H1 (cell line): ENCODE data around the gene MLF2. TPM values are rescaled to one million over a fixed set of nuclear protein-coding genes. Genes with fewer than 3 reads are reported as not detected.
"Not testable (repeated sequence)": the region's sequence is repeated elsewhere in the genome, so short reads cannot be mapped to it uniquely, and the experiment has no call there.

ENCODE experiments used
- CTCF ChIA-PET: fragments of 300-600 bp; sonication (Branson Sonifier 250); formaldehyde crosslinking; loops from one replicate; lab custom pipeline; 2021; ENCODE audit not compliant: partially characterized antibody; lab: Charles Lee
- POLR2A ChIA-PET: fragments of 300-600 bp; sonication (Branson Sonifier 250); formaldehyde crosslinking; loops from one replicate; lab custom pipeline; 2021; ENCODE audit warnings: inconsistent platforms; ENCODE audit not compliant: partially characterized antibody; lab: Charles Lee
- DNase-seq, 2 experiments: peaks; one replicate each; pipeline versions ENCODE4 v3.0.0 to v3.0.0-alpha.2; 2010 to 2022; ENCODE audit warnings: low spot score in 2 of 2, low read depth in 1 of 2, mixed read lengths in 1 of 2
- FAIRE-seq: peaks from 2 replicates; lab custom pipeline; 2011; peaks lifted over from hg19 to GRCh38; lab: Jason Lieb, UNC
- H2AFZ ChIP-seq: 2 replicates; pipeline ENCODE4 v1.8.1; 2012; ENCODE audit warnings: low read length, inconsistent platforms
- H2AK5ac ChIP-seq: 2 replicates; pipeline ENCODE4 v1.6.1; 2013; ENCODE audit warnings: low read depth, low read length
- H2BK120ac ChIP-seq: replicated peaks from 2 replicates; pipeline ENCODE3; 2013; ENCODE audit warnings: low read depth, low read length, inconsistent platforms
- H2BK12ac ChIP-seq: 2 replicates; pipeline ENCODE4 v1.6.1; 2013; ENCODE audit warnings: low read depth, low read length
- H2BK15ac ChIP-seq: 2 replicates; pipeline ENCODE4 v1.6.1; 2013; ENCODE audit warnings: low read length
- H2BK20ac ChIP-seq: 2 replicates; pipeline ENCODE4 v1.6.1; 2013; ENCODE audit warnings: low read length
- H2BK5ac ChIP-seq: 2 replicates; pipeline ENCODE4 v1.6.1; 2013; ENCODE audit warnings: low read depth, low read length
- H3K14ac ChIP-seq: 2 replicates; pipeline ENCODE4 v1.6.1; 2013; ENCODE audit warnings: inconsistent platforms; ENCODE audit not compliant: insufficient read length
- H3K18ac ChIP-seq: 2 replicates; pipeline ENCODE4 v1.6.1; 2013; ENCODE audit warnings: low read length; ENCODE audit errors: extremely low read depth
- H3K23ac ChIP-seq: 2 replicates; pipeline ENCODE4 v1.6.1; 2013; ENCODE audit warnings: inconsistent platforms; ENCODE audit not compliant: insufficient read length
- H3K23me2 ChIP-seq: 2 replicates; pipeline ENCODE4 v1.6.1; 2013; ENCODE audit warnings: low read depth, low read length
- H3K27ac ChIP-seq: 2 replicates; pipeline ENCODE4 v1.6.1; 2011; ENCODE audit warnings: low read depth, low read length, inconsistent platforms
- H3K27me3 ChIP-seq, 4 experiments: replicated peaks in 1 of 4; 1 replicate in 1 of 4; 2 replicates in 3 of 4; pipeline versions ENCODE4 v1.6.1 to v1.8.1; 2011 to 2013; ENCODE audit warnings: low read length in 3 of 4, mild to moderate bottlenecking in 3 of 4, inconsistent platforms in 2 of 4, mixed read lengths in 2 of 4, moderate library complexity in 1 of 4; ENCODE audit not compliant: control insufficient read depth in 3 of 4, insufficient read depth in 3 of 4; ENCODE audit errors: extremely low read depth in 1 of 4
- H3K36me3 ChIP-seq, 4 experiments: 2 replicates each; pipeline versions ENCODE4 v1.6.1 to v1.8.1; 2011 to 2013; ENCODE audit warnings: mild to moderate bottlenecking in 4 of 4, low read length in 3 of 4, moderate library complexity in 2 of 4, control low read depth in 1 of 4, inconsistent platforms in 1 of 4; ENCODE audit not compliant: insufficient read depth in 4 of 4, control insufficient read depth in 2 of 4
- H3K4ac ChIP-seq: replicated peaks from 2 replicates; pipeline ENCODE3; 2013; ENCODE audit warnings: low read length, low read depth, mixed read lengths, inconsistent platforms; ENCODE audit not compliant: insufficient read length
- H3K4me1 ChIP-seq, 4 experiments: replicated peaks in 1 of 4; 1 replicate in 1 of 4; 2 replicates in 3 of 4; pipeline versions ENCODE4 v1.6.1 to v1.8.1; 2011 to 2013; ENCODE audit warnings: low read length in 3 of 4, inconsistent platforms in 2 of 4, mixed read lengths in 1 of 4; ENCODE audit not compliant: insufficient read depth in 4 of 4, control insufficient read depth in 3 of 4
- H3K4me2 ChIP-seq, 2 experiments: 2 replicates each; pipeline versions ENCODE4 v1.6.1 to v1.8.1; 2011 to 2013; ENCODE audit warnings: low read depth in 2 of 2, low read length in 2 of 2, control low read depth in 1 of 2, inconsistent platforms in 1 of 2, mild to moderate bottlenecking in 1 of 2; ENCODE audit not compliant: insufficient read depth in 1 of 2
- H3K4me3 ChIP-seq, 4 experiments: fragments of 200-600, 300-600 bp in 1 of 4; sonication (generic), shearing (Covaris generic), sonication (Bioruptor Twin) in 1 of 4; 2 replicates each; pipeline versions ENCODE4 v1.5.1 to v1.8.1; 2011 to 2016; ENCODE audit warnings: low read length in 4 of 4, low read depth in 3 of 4, control low read depth in 2 of 4, inconsistent platforms in 2 of 4, mild to moderate bottlenecking in 2 of 4, mixed read lengths in 1 of 4, moderate library complexity in 1 of 4; ENCODE audit not compliant: insufficient read depth in 2 of 4; ENCODE audit errors: extremely low read depth in 1 of 4
- H3K56ac ChIP-seq: replicated peaks from 2 replicates; pipeline ENCODE3; 2013; ENCODE audit warnings: low read depth, mild to moderate bottlenecking, mixed read lengths, low read length, inconsistent platforms; ENCODE audit not compliant: insufficient read length
- H3K79me1 ChIP-seq: 2 replicates; pipeline ENCODE4 v1.6.1; 2013; ENCODE audit warnings: low read depth, low read length, control low read depth
- H3K79me2 ChIP-seq, 2 experiments: 2 replicates each; pipeline versions ENCODE4 v1.6.1 to v1.8.1; 2012 to 2013; ENCODE audit warnings: low read length in 2 of 2, mild to moderate bottlenecking in 2 of 2, inconsistent platforms in 1 of 2; ENCODE audit not compliant: insufficient read depth in 2 of 2, control insufficient read depth in 1 of 2
- H3K9ac ChIP-seq, 4 experiments: replicated peaks in 1 of 4; 1 replicate in 1 of 4; 2 replicates in 3 of 4; pipeline versions ENCODE4 v1.6.1 to v1.8.1; 2011 to 2013; ENCODE audit warnings: low read depth in 3 of 4, low read length in 3 of 4, control low read depth in 2 of 4, mild to moderate bottlenecking in 2 of 4, moderate library complexity in 2 of 4, inconsistent platforms in 1 of 4; ENCODE audit errors: extremely low read depth in 1 of 4
- H3K9me3 ChIP-seq, 2 experiments: 2 replicates each; pipeline versions ENCODE4 v1.6.1 to v1.8.1; 2012 to 2013; ENCODE audit warnings: mild to moderate bottlenecking in 2 of 2, moderate library complexity in 2 of 2, control low read depth in 1 of 2, inconsistent platforms in 1 of 2, low read depth in 1 of 2, low read length in 1 of 2, mixed read lengths in 1 of 2; ENCODE audit not compliant: insufficient read depth in 2 of 2
- H4K20me1 ChIP-seq, 2 experiments: replicated peaks in 1 of 2; 2 replicates each; pipeline versions ENCODE3 to v1.8.1; 2011 to 2013; ENCODE audit warnings: inconsistent platforms in 2 of 2, low read length in 2 of 2, mild to moderate bottlenecking in 1 of 2; ENCODE audit not compliant: insufficient read depth in 2 of 2, control insufficient read depth in 1 of 2
- H4K5ac ChIP-seq: 2 replicates; pipeline ENCODE4 v1.6.1; 2013; ENCODE audit warnings: low read length, low read depth, mixed read lengths, inconsistent platforms; ENCODE audit not compliant: insufficient read length
- H4K8ac ChIP-seq: 2 replicates; pipeline ENCODE4 v1.8.0; 2013; ENCODE audit warnings: mild to moderate bottlenecking, moderate library complexity, low read length, inconsistent platforms; ENCODE audit not compliant: insufficient read depth; ENCODE audit errors: extremely low read depth
- H4K91ac ChIP-seq: replicated peaks from 2 replicates; pipeline ENCODE3; 2013; ENCODE audit warnings: low read length, mixed read lengths, inconsistent platforms; ENCODE audit not compliant: insufficient read length
- WGBS, 2 experiments: shearing (Covaris generic) in 1 of 2; methylation state at CpG; one replicate each; pipeline versions ENCODE4 v1.1.6 to v1.1.7; 2013 to 2015; ENCODE audit warnings: low lambda C conversion rate in 2 of 2, mixed read lengths in 2 of 2, inconsistent platforms in 1 of 2, low coverage in 1 of 2, missing lambda C conversion rate in 1 of 2; ENCODE audit not compliant: insufficient replicate concordance in 2 of 2, insufficient coverage in 1 of 2, insufficient read length in 1 of 2; ENCODE audit errors: extremely low coverage in 1 of 2, missing lambda C conversion rate in 1 of 2; 5-methylcytosine and 5-hydroxymethylcytosine counted together
- polyA plus RNA-seq, 7 experiments: library from polyadenylated mRNA; depleted of rRNA in 3 of 7; stranded (reverse) in 5 of 7; unstranded in 2 of 7; fragments of >200 nt in 5 of 7; fragments of 200-250 nt in 2 of 7; gene quantifications; 1 replicate in 5 of 7; 2 replicates in 1 of 7; 4 replicates in 1 of 7; pipeline versions ENCODE4 v1.2.1 to v1.2.3, GENCODE V29; 2011 to 2013; ENCODE audit warnings: missing spikeins in 2 of 7, mixed read lengths in 2 of 7
- total RNA-seq: library from RNA; stranded (reverse); fragmentation: NEBNext Ultra II Directional; extraction: Animal tissue kit (Norgen Biotek cat#: 25700); gene quantifications from 2 replicates; pipeline ENCODE4 v1.2.1, GENCODE V29; 2021

Gene MLF2
- total and polyA plus RNA-seq, 2 of the 8 experiments (the other 6 are each of a cell fraction or from before 2014, with no cell fraction given), result 229 to 401 TPM

DNA sequence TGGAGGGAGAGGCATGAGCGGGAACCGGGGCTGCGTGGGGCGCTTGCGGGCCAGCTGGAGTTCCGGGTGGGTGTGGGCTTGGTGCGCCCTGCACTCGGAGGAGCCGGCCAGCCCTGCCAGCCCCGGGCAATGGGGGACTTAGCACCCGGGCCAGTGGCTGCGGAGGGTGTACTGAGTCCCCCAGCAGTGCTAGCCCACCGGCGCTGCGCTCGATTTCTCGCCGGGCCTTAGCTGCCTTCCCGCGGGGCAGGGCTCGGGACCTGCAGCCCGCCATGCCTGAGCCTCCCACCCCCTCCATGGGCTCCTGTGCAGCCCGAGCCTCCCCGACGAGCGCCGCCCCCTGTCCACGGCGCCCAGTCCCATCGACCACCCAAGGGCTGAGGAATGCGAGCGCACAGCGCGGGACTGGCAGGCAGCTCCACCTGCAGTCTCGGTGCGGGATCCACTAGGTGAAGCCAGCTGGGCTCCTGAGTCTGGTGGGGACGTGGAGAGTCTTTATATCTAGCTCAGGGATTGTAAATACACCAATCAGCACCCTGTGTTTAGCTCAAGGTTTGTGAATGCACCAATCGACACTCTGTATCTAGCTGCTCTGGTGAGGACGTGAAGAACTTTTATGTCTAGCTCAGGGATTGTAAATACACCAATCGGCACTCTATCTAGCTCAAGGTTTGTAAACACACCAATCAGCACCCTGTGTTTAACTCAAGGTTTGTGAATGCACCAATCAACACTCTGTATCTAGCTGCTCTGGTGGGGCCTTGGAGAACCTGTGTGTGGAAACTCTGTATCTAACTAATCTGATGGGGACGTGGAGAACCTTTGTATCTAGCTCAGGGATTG, 36.7 kb downstream of the MLF2 start:
- not testable (repeated sequence) for H3K27ac ChIP-seq, H3K79me2 ChIP-seq, H3K9ac ChIP-seq, H3K27me3 ChIP-seq, H3K4me2 ChIP-seq, H3K4me3 ChIP-seq, H3K36me3 ChIP-seq, H2BK120ac ChIP-seq, H3K23me2 ChIP-seq, H2BK5ac ChIP-seq, H3K14ac ChIP-seq, H4K8ac ChIP-seq, H3K4me1 ChIP-seq, H4K5ac ChIP-seq, H3K23ac ChIP-seq, H2AFZ ChIP-seq, H3K18ac ChIP-seq, FAIRE-seq, DNase-seq, H3K4ac ChIP-seq, H2AK5ac ChIP-seq, H2BK20ac ChIP-seq, H4K20me1 ChIP-seq, H3K56ac ChIP-seq, H4K91ac ChIP-seq, H2BK12ac ChIP-seq, H3K79me1 ChIP-seq, H3K9me3 ChIP-seq, H2BK15ac ChIP-seq
- ChIA-PET CTCF (interaction anchor here (1.1 to 1.5 kb wide), 3 partner anchors 13 to 174 kb away, joined by 3 to 5 read pairs (median 3); no protein-coding TSS in a partner anchor), POLR2A (interaction anchor here (0.6 to 1.5 kb wide), 7 partner anchors 17 to 381 kb away, joined by 3 to 5 read pairs (median 3); partner anchors contain the start of genes GAPDH and MLF2)
- WGBS, 2 experiments, result 90% methylated on average over 31 of the region's 41 CpGs; no CpG with 5 or more reads in 1 of the 2 experiments
